ENCODE results near the gene LILRA2. TPM values are rescaled to one million over a fixed set of nuclear protein-coding genes. Genes with fewer than 3 reads are reported as not detected.

Gene LILRA2
- total RNA-seq: not detected in 2 replicates

DNA sequence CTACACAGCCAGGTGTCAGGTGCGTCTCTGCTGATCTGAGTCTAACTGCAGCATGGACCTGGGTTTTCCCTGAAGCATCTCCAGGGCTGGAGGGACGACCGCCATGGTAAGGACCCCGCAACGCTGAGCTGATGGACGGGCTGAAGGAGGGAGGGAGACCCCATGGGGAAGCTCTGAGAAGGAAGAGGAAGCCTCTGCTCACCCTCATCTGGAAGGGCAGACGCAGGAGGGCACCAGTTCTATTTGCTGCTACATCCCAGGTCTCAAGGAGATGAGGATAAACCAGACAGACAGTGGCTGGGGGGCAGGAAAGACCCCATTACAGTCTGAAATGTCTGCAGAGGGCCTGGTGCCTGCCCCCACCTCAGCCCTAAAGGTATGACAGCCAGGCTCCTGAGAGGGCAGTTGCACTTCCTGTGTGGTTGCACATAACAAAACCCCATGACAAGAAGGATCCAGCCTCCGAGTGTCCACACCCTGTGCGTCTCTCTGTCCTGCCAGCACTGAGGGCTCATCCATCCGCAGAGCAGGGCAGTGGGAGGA is at the start of gene LILRA2:
TSS of gene LILRA2 (plus strand) at position 461 of the 543 bp plus-strand sequence. CDS start 89 bp downstream, outside the sequence.
- H3K4me3 ChIP-seq (ENCODE audit: low read depth, low read length): no peak within 1 kb of the TSS
- no peak for DNase-seq (ENCODE audit: low read depth)
- TF ChIP-seq, protein P1, sequence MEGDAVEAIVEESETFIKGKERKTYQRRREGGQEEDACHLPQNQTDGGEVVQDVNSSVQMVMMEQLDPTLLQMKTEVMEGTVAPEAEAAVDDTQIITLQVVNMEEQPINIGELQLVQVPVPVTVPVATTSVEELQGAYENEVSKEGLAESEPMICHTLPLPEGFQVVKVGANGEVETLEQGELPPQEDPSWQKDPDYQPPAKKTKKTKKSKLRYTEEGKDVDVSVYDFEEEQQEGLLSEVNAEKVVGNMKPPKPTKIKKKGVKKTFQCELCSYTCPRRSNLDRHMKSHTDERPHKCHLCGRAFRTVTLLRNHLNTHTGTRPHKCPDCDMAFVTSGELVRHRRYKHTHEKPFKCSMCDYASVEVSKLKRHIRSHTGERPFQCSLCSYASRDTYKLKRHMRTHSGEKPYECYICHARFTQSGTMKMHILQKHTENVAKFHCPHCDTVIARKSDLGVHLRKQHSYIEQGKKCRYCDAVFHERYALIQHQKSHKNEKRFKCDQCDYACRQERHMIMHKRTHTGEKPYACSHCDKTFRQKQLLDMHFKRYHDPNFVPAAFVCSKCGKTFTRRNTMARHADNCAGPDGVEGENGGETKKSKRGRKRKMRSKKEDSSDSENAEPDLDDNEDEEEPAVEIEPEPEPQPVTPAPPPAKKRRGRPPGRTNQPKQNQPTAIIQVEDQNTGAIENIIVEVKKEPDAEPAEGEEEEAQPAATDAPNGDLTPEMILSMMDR (IDR thresholded peaks at IDR 0.05; ENCODE audit: insufficient read depth, low read depth, low read length): no peak

DNA sequence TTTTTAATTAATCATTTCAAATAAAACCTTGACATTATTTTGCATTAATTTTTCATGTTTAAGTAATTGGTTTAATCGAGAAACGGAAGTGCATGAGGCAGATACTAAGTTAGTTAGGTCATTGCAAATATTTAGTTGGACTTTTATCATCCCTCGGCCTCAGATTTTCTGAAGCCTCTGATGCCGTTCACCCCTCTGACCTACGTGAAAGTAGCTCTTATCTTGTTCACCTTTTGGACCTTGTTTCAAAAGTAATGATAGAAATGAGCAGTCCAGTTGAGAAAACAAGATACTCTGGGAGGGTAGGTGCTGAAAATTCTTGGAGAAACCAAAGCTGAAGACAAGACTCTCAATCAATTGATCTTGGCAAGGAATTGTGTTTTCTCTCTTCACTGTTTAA is 48.0 kb upstream of the LILRA2 start:
- TF ChIP-seq, protein P1 (IDR thresholded peaks at IDR 0.05; ENCODE audit: insufficient read depth, low read depth, low read length): no peak
- H3K4me3 ChIP-seq (ENCODE audit: low read depth, low read length): no peak overlapping the region
- DNase-seq (ENCODE audit: low read depth): no peak

DNA sequence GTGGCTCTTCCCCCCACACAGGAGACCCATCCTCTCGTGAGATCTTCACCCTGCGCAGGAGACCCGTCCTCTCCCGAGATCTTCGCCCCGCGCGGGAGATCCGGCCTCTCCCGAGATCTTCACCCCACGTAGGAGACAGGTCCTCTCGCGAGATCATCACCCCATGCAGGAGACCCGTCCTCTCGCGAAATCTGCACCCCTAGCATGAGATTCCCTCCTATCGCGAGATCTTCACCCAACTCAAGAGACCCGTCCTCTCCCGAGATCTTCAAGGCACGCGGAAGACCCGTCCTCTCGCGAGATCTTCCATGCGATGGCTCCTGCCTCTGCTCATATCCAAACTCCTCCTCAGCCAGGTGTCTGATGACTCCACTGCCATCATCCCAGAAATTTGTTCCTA is 46.6 kb upstream of the LILRA2 start:
- no peak for DNase-seq (ENCODE audit: low read depth)
- H3K4me3 ChIP-seq (ENCODE audit: low read depth, low read length): no peak overlapping the region
- TF ChIP-seq, protein P1 (IDR thresholded peaks at IDR 0.05; ENCODE audit: insufficient read depth, low read depth, low read length): no peak

DNA sequence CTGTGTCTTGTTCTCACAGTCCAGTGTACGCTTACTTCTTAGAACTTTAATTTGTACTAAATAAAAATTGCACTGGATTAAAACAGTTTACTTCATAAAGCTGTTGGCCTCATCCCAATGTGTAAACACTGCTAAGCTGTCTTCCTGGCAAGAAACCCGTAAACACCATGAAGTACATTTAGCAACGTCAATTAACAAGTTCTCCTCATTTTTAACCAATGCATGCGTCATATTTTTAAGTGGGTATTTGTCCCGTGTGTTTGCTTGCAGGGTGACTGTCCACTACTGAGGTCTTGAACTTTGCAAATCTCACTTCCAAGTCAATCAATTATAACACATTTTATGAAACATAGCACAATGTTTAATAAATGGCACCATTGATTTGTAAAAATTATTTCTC is 42.7 kb upstream of the LILRA2 start:
- TF ChIP-seq, protein P1 (IDR thresholded peaks at IDR 0.05; ENCODE audit: insufficient read depth, low read depth, low read length): no peak
- no peak overlapping the region for H3K4me3 ChIP-seq (ENCODE audit: low read depth, low read length)
- no peak for DNase-seq (ENCODE audit: low read depth)

DNA sequence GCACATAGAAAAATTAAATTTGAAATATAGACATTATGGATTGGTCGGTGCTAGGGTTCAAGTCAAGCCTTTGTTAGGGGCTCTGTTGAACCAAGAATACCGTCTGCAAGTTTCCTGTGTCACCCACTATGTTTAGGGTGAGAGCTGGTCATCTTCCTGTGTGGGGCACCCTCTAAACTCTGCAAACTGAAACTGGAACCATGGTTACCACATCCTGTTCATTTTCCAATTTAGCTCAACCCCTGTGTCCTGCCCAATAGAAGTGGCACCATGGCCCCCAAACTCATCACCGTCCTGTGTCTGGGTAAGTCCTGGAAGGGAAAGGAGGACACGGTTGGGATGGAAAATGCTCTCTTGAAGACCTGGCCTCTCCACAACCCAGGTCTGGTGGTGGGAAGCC is 41.1 kb upstream of the LILRA2 start:
- DNase-seq (ENCODE audit: low read depth): no peak
- H3K4me3 ChIP-seq (ENCODE audit: low read depth, low read length): no peak overlapping the region
- TF ChIP-seq, protein P1 (IDR thresholded peaks at IDR 0.05; ENCODE audit: insufficient read depth, low read depth, low read length): no peak

DNA sequence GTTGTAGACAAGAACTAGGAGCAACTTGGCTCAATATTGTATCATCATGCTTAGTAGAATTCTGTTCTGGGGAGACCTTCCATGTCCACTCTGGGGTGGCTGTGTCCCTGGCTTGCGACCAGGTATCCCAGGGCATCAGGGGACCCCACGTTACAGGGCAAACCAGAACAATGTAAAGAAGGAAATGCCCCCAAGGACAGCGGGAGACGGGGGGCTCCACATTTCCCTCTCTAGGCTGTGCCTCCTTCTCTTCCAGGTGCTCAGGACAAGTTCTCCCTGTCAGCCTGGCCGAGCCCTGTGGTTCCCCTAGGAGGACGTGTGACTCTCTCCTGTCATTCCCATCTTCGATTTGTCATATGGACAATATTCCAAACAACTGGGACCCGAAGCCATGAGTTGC is 40.1 kb upstream of the LILRA2 start:
- TF ChIP-seq, protein P1 (IDR thresholded peaks at IDR 0.05; ENCODE audit: insufficient read depth, low read depth, low read length): no peak
- no peak for DNase-seq (ENCODE audit: low read depth)
- no peak overlapping the region for H3K4me3 ChIP-seq (ENCODE audit: low read depth, low read length)

DNA sequence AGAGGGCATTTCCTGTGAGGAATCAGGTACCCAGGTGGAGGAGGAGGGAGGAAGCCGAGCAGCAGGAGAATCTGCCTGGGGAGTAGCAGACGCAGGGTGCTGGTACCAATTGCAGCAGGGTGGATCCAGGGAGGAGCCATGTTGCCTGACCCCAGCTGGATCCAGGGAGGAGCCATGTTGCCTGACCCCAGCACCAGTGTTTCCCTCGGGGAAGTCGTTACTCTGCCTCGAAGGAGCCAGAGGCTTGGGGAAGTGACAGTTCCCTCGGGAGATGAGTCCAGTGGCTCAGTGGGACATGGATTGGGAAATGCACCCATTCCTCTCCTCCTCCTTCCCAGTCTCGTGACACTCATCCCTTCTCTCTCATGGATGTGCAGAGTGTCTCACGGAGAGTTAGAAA is 39.4 kb upstream of the LILRA2 start:
- DNase-seq (ENCODE audit: low read depth): no peak
- no peak overlapping the region for H3K4me3 ChIP-seq (ENCODE audit: low read depth, low read length)
- TF ChIP-seq, protein P1 (IDR thresholded peaks at IDR 0.05; ENCODE audit: insufficient read depth, low read depth, low read length): no peak

Measured in fibroblast of villous mesenchyme (primary cell).